HG02938 (cell line): ENCODE results near the gene HSBP1.

Source experiments
- ATAC-seq: cut with Tn5 transposase; IDR thresholded peaks from one replicate; pipeline ENCODE4 v1.9.1; 2021; ENCODE audit warnings: mild to moderate bottlenecking, moderate library complexity; ENCODE audit not compliant: unreplicated experiment

The HSBP1 gene

DNA sequence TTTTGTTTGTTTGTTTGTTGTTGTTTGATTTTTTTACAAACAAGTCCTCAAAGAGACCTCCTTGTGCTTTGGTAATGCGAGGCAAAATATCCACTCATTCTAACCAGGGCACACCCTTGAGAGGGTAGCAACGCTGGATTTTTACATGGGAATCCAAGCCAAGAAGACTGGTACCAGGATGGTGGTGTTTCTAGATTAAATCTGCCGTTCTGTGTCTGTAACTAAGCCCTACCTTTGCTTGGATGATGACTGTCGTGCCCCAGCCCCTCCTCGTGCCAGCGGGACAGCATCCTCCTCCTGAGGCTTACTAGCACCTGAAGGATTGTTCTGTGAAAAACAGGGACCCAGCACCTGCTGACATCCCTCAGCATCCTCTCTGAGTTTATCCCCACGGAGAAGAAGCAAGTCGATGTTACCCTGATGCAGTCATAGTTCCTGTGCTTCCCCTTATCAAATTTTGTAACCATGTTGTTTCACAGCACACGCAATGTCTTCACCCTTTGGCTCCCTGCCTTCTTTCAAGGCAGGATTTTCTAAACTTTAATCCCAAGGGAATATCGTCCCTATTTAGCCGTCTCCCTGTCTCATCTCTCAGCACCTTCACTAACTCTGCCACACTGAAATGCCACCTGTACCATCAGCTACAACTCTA is 5.1 kb upstream of the HSBP1 start:
- ATAC-seq: no peak

GRCh38 chr16:83803811-83804210 is 4.0 kb upstream of the HSBP1 start:
- no peak for ATAC-seq

DNA sequence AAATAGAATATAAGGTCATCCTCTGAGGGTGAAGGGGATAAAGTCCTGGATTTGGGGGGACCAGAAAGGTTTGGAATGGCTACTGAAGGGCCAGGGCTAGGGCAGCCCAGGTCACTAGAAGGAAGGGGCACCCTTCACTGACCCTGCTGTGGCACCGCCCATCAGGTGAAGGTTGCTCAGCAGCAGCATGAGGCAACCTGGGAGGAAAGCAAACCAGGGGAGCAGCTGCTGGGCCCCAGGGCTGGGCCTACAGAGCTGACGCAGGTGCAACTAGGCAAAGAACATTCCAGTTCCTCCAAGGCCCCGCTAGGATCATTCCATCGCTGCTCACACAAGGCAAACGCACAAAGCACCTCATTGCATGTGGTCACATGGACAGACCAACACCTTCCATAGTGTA is 3.4 kb upstream of the HSBP1 start:
- no peak for ATAC-seq

GRCh38 chr16:83806036-83806435 is 1.7 kb upstream of the HSBP1 start:
- ATAC-seq: no peak

GRCh38 chr16:83806731-83807130 is 1.0 kb upstream of the HSBP1 start:
- ATAC-seq: no peak

DNA sequence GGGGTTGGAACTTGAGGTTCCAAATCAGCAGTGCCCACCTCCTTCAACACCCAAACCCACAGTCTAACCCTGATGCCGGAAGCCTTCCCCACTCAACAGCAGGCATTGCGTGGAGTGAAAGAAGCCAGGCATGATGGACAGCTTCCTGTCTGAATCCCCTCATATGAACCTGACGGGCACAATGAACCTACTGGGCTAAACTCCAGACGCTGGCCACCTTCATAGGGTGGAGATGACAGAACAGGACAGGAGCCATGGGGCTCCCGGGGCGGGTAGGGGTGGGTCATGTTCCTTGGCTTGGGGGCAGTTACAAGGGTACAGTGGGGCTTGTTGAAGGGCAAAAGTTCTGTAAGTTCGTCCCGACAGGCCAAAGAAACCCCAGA is 460 bp upstream of the HSBP1 start:
- no peak for ATAC-seq

GRCh38 chr16:83808573-83809014 is 816 bp downstream of the HSBP1 start:
- no peak for ATAC-seq

- no peak for ATAC-seq
These were observed 1.3 kb downstream of the HSBP1 start for GRCh38 chr16:83809092-83809491.

- ATAC-seq: no peak
These were observed 3.1 kb downstream of the HSBP1 start for GRCh38 chr16:83810901-83811300.

DNA sequence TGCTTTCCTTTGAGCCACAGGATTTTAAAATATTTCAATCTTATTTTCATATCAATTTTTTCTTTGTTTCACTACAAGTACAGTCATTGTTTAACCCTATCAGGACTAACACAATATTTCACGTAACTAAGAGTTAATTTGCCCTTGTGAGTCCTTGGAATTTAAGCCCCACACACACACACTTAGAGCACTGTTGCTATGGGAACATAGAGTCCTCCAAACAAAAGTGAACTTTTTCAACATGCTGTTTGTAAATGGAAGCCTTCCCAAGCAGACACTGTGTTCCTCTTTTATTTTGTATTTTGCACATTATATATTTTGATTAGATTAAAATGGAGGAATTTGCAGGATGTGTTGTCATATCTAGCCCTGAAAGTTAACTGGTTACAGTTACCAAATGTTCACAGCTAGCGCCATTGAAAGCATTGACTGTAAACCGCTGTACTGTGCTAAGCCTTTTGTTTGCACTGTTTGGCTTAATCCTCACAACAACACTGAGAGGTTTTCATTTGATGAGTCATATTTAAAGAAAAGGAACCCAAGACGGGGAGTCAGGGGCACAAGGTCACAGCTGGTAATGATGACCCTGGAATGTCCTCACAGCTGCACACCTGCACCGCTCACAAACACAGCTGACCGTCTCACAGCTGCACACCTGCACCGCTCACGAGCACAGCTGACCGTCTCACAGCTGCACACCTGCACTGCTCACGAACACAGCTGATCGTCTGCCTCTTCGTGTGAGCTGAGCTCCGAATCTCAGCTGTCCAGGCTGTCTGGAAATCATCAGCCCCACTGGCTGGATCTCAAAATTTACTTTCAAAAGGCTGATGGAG is 6.3 kb downstream of the HSBP1 start:
- no peak for ATAC-seq

DNA sequence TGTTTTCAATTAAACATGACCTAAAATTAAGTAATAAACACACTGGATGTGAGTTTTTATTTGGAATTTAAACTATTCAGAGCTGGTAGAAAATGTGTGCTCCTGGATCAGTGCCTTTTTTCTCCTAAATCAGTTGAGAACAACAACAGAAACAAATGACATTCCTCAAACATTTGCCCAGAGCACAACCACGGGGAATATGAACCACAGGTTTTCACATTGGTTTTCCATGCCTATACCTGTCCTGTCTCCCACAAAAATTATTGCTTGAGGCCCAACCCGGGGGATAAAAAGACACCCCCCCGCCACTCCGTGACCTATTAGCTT is 6.8 kb downstream of the HSBP1 start:
- no peak for ATAC-seq

GRCh38 chr16:83817022-83817421 is 9.2 kb downstream of the HSBP1 start:
- ATAC-seq: no peak

GRCh38 chr16:83818276-83818675 is 10.5 kb downstream of the HSBP1 start:
- ATAC-seq: no peak

DNA sequence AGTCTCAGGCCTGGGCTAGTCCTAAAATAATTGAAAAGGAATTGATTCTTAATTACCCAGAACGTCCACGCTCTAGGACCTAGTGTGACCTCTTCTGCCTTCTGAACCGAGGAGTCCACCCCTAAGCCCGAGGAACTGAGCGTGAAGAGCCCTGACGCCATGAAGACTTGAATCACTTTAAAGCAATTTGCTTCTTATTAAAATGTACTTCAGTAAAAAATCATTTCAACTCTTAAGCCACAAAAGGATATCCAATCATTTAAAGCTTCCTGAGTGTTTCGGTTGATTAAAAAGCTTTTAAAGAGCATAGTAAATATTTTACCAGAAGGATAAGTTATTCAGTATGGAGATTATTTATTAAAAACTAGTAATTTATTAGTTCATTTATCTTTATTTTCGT is 11.6 kb downstream of the HSBP1 start:
- ATAC-seq: no peak

DNA sequence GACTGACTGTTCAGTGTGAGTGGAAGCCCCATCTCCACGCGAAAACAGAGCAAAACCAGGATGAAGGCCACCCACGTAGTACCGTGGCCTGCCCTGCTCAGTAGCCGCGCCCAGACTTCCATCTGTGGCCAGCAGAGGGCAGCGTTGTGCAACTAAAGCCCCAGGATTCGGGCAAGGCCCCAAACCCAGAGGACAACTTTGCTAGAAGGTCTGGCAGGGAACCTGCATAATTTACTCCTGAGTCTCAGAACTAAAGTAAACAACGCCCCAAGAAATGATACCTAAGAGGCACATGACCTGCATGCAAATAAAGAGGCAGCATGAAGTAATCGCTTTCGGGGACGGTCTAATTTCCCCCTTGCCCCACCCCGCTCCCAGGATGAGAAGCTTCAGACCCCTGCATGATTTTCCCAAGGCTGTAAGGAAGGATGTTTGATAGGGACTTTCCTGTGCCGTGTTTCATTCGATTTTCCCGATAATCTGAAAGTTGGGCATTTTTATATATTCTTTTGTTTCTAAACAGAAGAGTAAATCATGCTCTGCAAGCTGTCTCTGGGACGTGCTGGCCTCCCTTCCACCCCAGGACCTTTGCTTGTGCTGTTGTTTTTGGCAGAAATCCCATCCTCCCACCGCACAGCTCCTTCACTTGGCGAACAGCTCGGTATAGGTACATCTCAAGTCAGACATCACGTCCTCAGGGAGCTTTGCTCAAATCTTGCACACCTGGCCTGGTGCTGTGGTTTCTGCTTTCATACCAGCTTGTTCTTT is 18.6 kb downstream of the HSBP1 start:
- ATAC-seq: peak; percentile 91

GRCh38 chr16:83830091-83830768 is 22.5 kb downstream of the HSBP1 start:
- no peak for ATAC-seq

GRCh38 chr16:83830769-83831455 is 23.1 kb downstream of the HSBP1 start:
- ATAC-seq: no peak

- no peak for ATAC-seq
These were observed 23.7 kb downstream of the HSBP1 start for GRCh38 chr16:83831456-83831987.

- ATAC-seq: no peak
These were observed 26.1 kb downstream of the HSBP1 start for GRCh38 chr16:83833921-83834320.
